Measurements from ENCODE around the gene ARSB.

ARSB gene

DNA sequence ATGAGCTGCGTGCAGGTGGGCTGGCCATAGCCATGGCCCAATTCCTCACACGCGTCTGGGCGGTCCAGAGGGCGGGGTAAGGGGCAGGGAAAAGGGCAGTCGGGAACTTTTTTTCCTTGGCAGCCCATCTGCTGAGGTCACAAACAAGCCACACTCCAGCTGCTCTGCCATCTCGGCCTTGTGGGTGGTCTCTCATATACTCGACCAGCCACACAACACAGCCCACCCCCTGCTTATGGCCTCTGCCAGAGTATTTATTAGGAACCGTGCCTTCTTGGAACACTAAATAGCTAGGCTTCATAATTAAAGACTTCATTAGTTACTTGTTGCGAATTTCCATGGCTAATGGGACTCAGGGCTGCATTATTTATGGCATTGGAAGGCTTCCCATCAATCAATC lies 238.1 kb downstream of the ARSB start:
- ChIA-PET POLR2A (interaction anchor here (0.6 to 0.8 kb wide), 2 partner anchors 99 to 304 kb away, joined by 3 read pairs; no protein-coding TSS in a partner anchor), CTCF (interaction anchor here (1.3 kb wide), 1 partner anchor 279 kb away, joined by 4 read pairs; no protein-coding TSS in a partner anchor)
- TF ChIP-seq, protein P1, sequence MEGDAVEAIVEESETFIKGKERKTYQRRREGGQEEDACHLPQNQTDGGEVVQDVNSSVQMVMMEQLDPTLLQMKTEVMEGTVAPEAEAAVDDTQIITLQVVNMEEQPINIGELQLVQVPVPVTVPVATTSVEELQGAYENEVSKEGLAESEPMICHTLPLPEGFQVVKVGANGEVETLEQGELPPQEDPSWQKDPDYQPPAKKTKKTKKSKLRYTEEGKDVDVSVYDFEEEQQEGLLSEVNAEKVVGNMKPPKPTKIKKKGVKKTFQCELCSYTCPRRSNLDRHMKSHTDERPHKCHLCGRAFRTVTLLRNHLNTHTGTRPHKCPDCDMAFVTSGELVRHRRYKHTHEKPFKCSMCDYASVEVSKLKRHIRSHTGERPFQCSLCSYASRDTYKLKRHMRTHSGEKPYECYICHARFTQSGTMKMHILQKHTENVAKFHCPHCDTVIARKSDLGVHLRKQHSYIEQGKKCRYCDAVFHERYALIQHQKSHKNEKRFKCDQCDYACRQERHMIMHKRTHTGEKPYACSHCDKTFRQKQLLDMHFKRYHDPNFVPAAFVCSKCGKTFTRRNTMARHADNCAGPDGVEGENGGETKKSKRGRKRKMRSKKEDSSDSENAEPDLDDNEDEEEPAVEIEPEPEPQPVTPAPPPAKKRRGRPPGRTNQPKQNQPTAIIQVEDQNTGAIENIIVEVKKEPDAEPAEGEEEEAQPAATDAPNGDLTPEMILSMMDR (IDR thresholded peaks at IDR 0.05; ENCODE audit: insufficient read depth, low read length, missing control alignments): no peak
- no peak for DNase-seq (ENCODE audit: low read depth, low spot score)
- no peak overlapping the region for H3K4me3 ChIP-seq (ENCODE audit: low read depth, low read length)

DNA sequence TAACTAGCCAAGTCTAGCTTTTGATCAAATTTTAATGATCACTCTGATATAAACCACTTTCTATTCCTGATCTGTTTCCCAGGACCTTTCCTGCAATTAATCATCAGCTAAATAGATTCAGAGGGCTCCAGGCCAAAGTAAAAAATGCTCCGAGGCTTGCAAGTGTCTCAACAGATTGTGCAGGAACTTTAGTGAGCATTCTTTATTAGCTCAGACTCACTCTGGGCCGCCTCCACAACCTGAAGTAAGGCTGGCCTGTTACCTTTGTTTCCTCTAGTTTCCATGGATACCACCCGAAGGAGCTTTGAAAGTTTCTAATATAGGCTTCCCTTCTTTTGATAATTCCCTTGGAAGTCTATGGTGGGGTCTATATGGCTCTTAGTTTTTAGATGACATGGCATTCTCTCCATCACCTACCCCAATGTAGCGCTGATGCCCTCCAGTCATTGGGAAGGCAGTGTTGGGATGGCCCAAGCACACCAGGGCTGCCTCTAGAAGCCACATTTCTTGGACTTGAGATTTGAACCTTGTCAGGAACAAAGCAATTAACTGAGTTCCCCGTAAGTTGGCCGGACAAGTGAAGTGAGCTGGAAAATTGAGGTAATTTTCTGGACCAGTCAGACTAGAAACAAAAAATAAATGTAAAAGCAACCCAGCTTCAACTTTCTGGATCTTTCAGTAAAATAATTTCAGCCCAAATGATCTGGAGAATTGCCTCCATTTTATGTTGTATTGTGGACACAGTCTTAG lies 238.9 kb downstream of the ARSB start:
- CTCF ChIA-PET: interaction anchor here (1.3 kb wide), 1 partner anchor 278 kb away, joined by 4 read pairs; no protein-coding TSS in a partner anchor

DNA sequence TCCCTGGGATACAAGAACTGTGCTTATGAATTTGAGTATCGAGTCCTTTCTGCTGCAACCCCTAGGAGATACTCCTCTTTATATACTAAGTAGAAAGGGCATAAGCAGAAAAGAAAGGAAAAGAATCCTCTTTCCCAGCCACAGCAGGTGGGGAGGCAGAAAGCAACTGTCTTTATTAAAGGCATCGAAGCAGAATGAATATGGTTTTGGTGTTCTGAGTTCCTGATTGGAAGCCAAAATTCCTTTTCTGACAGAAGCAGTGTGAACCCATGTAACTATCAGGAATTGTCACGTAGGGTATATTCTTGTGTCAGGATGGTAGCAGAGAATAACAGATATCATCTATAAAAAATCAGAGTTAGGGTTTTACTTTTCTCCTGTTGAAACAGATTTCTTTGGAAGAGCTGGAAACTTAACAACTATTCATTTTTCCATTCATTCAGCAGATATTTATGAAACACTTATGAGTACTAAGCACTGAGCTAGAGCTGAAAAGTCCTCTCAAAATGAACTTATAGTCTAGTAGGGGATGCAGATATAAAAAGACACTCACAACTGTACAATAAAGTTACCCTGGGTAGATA lies 240.1 kb downstream of the ARSB start:
- H3K4me3 ChIP-seq (ENCODE audit: low read depth, low read length): no peak overlapping the region
- ChIA-PET CTCF (no interaction called here), POLR2A (no interaction called here)
- DNase-seq (ENCODE audit: low read depth, low spot score): no peak
- TF ChIP-seq, protein P1 (IDR thresholded peaks at IDR 0.05; ENCODE audit: insufficient read depth, low read length, missing control alignments): no peak

More for the DNA sequence above, 238.9 kb downstream of the ARSB start:
- TF ChIP-seq, protein P1 (IDR thresholded peaks at IDR 0.05; ENCODE audit: insufficient read depth, low read length, missing control alignments): no peak
- DNase-seq (ENCODE audit: low read depth, low spot score): no peak
- no peak overlapping the region for H3K4me3 ChIP-seq (ENCODE audit: low read depth, low read length)
- POLR2A ChIA-PET: no interaction called here

DNA sequence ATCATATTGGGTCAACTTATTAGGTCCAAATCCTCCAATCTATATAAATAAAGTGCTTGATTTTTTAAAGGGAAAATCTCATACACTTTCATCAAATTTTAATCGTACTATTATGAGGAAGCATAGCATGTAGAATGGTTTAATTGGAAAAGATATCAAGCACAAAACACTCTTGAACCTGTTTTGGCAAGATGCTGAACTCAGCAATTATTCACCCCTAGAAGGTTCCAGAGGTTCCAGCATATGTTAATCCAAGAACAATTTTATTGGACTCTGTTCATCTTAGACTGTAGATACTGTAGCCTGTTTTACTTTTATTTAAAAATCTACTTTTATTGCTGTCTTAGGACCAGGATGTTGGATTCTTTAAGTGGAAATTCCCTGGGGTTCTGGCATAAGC lies 244.1 kb downstream of the ARSB start:
- ChIA-PET CTCF (no interaction called here), POLR2A (no interaction called here)
- DNase-seq (ENCODE audit: low read depth, low spot score): no peak
- TF ChIP-seq, protein P1 (IDR thresholded peaks at IDR 0.05; ENCODE audit: insufficient read depth, low read length, missing control alignments): no peak
- H3K4me3 ChIP-seq (ENCODE audit: low read depth, low read length): no peak overlapping the region

DNA sequence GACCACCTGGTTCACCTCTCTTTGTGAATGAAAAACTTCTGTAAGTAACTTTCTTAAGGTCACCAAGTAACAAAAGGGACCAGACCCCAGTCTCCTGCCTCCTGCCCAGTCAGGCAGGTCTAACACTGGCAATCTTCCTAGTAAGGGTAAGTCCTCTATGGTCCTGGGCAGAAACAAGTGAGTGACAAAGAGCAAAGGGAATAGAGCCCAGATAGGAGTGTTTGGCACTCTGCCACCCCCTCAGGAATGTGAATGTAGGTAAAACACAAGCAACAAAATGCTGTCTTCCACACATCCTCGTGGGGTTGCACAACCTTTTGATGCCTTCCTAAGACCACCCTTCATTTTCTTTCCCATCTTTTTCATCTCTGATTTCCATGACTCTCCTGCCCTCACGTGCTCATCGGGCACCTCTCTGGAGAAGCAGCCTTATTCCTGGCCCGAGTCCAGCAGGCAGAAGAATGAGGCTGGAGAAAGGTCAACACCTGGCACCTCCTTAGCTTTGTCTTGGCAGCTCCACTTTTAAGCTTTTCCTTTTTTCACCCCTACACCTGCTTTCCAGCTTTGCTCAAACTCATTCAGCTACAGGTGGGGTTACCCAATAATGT lies 246.3 kb downstream of the ARSB start:
- no peak for DNase-seq (ENCODE audit: low read depth, low spot score)
- ChIA-PET POLR2A (no interaction called here), CTCF (no interaction called here)
- no peak overlapping the region for H3K4me3 ChIP-seq (ENCODE audit: low read depth, low read length)
- TF ChIP-seq, protein P1 (IDR thresholded peaks at IDR 0.05; ENCODE audit: insufficient read depth, low read length, missing control alignments): no peak

DNA sequence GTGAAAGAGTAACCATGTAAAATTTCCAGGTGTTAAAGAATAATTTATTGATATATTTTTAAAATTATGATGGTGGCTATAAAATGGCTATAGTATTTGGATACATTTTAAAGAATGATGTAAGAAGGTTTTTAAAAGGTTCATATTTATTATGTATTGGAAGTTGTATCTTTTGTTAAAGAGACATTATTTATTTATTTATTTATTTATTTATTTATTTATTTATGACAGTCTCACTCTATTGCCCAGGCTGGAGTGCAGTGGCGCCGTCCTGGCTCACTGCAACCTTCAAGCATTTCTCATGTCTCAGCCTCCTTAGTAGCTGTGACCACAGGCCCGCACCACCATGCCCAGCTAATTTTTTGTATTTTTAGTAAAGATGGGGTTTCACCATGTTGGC lies 247.0 kb downstream of the ARSB start:
- ChIA-PET POLR2A (no interaction called here), CTCF (no interaction called here)
- no peak for DNase-seq (ENCODE audit: low read depth, low spot score)
- TF ChIP-seq, protein P1 (IDR thresholded peaks at IDR 0.05; ENCODE audit: insufficient read depth, low read length, missing control alignments): no peak
- H3K4me3 ChIP-seq (ENCODE audit: low read depth, low read length): no peak overlapping the region

All from AG04449 (cell line).